GM12875 (cell line): ENCODE data around the gene CASP10.

ENCODE experiments used
- H3K4me3 ChIP-seq: one replicate; pipeline ENCODE4 v1.5.1; 2011; ENCODE audit warnings: low read depth, low read length, control low read depth
- CTCF ChIP-seq: IDR thresholded peaks from 2 replicates; pipeline ENCODE4 v1.5.1; 2011; ENCODE audit warnings: low read depth, mild to moderate bottlenecking, control low read depth, inconsistent platforms, low read length, moderate library complexity, borderline replicate concordance; ENCODE audit not compliant: insufficient read depth

The CASP10 gene

GRCh38 chr2:201262718-201263117, 79.8 kb downstream of the CASP10 start:
- H3K4me3 ChIP-seq = no peak overlapping the region

GRCh38 chr2:201263779-201264178, 80.8 kb downstream of the CASP10 start:
- TF ChIP-seq CTCF = no peak
- no peak overlapping the region for H3K4me3 ChIP-seq

More at GRCh38 chr2:201262718-201263117, 79.8 kb downstream of the CASP10 start:
- no peak for TF ChIP-seq CTCF

GRCh38 chr2:201264472-201265173, 81.7 kb downstream of the CASP10 start:
- H3K4me3 ChIP-seq = no peak overlapping the region

GRCh38 chr2:201266629-201267028, 83.7 kb downstream of the CASP10 start:
- TF ChIP-seq CTCF = no peak
- no peak overlapping the region for H3K4me3 ChIP-seq

More at GRCh38 chr2:201264472-201265173, 81.7 kb downstream of the CASP10 start:
- TF ChIP-seq CTCF = no peak

- H3K4me3 ChIP-seq = no peak overlapping the region
- TF ChIP-seq CTCF = no peak
Measured at GRCh38 chr2:201267278-201268030, 84.5 kb downstream of the CASP10 start.

GRCh38 chr2:201269764-201270163, 86.8 kb downstream of the CASP10 start:
- H3K4me3 ChIP-seq = no peak overlapping the region
- no peak for TF ChIP-seq CTCF
